Keratinocyte (primary cell): ENCODE data around the gene TRIM21. TPM values are rescaled to one million over a fixed set of nuclear protein-coding genes. Genes with fewer than 3 reads are reported as not detected.

Experiments used
- DNase-seq: peaks from one replicate; pipeline ENCODE4 v3.0.0-alpha.2; 2011; ENCODE audit warnings: low read depth, missing footprints, low spot score
- FAIRE-seq: peaks from 2 replicates; lab custom pipeline; 2011; peaks lifted over from hg19 to GRCh38; lab: Jason Lieb, UNC
- H2AFZ ChIP-seq: 2 replicates; pipeline ENCODE4 v1.6.0; 2012; ENCODE audit warnings: low read length, control low read depth, inconsistent platforms; ENCODE audit not compliant: control insufficient read depth
- H3K27ac ChIP-seq: 2 replicates; pipeline ENCODE4 v1.5.1; 2011; ENCODE audit warnings: low read length; ENCODE audit not compliant: control insufficient read depth, insufficient read depth
- H3K27me3 ChIP-seq: 3 replicates; pipeline ENCODE4 v1.6.0; 2011; ENCODE audit warnings: low read length; ENCODE audit not compliant: control insufficient read depth, insufficient read depth; ENCODE audit errors: extremely low read depth
- H3K36me3 ChIP-seq, 2 experiments: 2 replicates in 1 of 2; 3 replicates in 1 of 2; pipeline ENCODE4 v1.5.1; 2011; ENCODE audit warnings: low read length in 2 of 2, mild to moderate bottlenecking in 1 of 2; ENCODE audit not compliant: control insufficient read depth in 2 of 2, insufficient read depth in 2 of 2; ENCODE audit errors: extremely low read depth in 1 of 2
- H3K4me1 ChIP-seq: 3 replicates; pipeline ENCODE4 v1.5.1; 2011; ENCODE audit warnings: low read length; ENCODE audit not compliant: control insufficient read depth, insufficient read depth; ENCODE audit errors: extremely low read depth
- H3K4me2 ChIP-seq: 3 replicates; pipeline ENCODE4 v1.6.0; 2011; ENCODE audit warnings: low read depth, low read length; ENCODE audit not compliant: control insufficient read depth, insufficient read depth; ENCODE audit errors: extremely low read depth
- H3K4me3 ChIP-seq, 3 experiments: fragments of 200-600 bp in 1 of 3; sonication (generic) in 1 of 3; 2 replicates in 2 of 3; 3 replicates in 1 of 3; pipeline ENCODE4 v1.5.1; 2011 to 2016; ENCODE audit warnings: low read length in 3 of 3, mild to moderate bottlenecking in 3 of 3, control low read depth in 2 of 3, inconsistent platforms in 1 of 3, low read depth in 1 of 3, mixed read lengths in 1 of 3, mixed run types in 1 of 3, moderate library complexity in 1 of 3; ENCODE audit not compliant: control insufficient read depth in 2 of 3, insufficient read depth in 2 of 3; ENCODE audit errors: extremely low read depth in 1 of 3
- H3K79me2 ChIP-seq: 2 replicates; pipeline ENCODE4 v1.6.0; 2012; ENCODE audit warnings: low read length; ENCODE audit not compliant: control insufficient read depth, insufficient read depth
- H3K9ac ChIP-seq: 3 replicates; pipeline ENCODE4 v1.6.0; 2011; ENCODE audit warnings: low read length; ENCODE audit not compliant: control insufficient read depth, insufficient read depth; ENCODE audit errors: extremely low read depth
- H3K9me1 ChIP-seq: 3 replicates; pipeline ENCODE4 v1.6.0; 2011; ENCODE audit warnings: low read length; ENCODE audit not compliant: control insufficient read depth, insufficient read depth; ENCODE audit errors: extremely low read depth
- H3K9me3 ChIP-seq: 2 replicates; pipeline ENCODE4 v1.5.1; 2012; ENCODE audit warnings: low read depth, low read length; ENCODE audit not compliant: control insufficient read depth
- H4K20me1 ChIP-seq: 3 replicates; pipeline ENCODE4 v1.6.0; 2011; ENCODE audit warnings: low read length; ENCODE audit not compliant: control insufficient read depth, insufficient read depth; ENCODE audit errors: extremely low read depth
- EZH2 ChIP-seq: IDR thresholded peaks from one replicate; pipeline ENCODE4 v1.6.1; 2012; ENCODE audit warnings: inconsistent platforms, mild to moderate bottlenecking, low read length, moderate library complexity
- dilution Hi-C: fragments of 300-500 bp; cut with MboI; formaldehyde crosslinking; loops from one replicate; pipeline ENCODE4 v1.7.0; 2020; ENCODE audit warnings: low sequenced_read_pairs; ENCODE audit not compliant: extremely low pct_ligation_motif_present
- polyA plus RNA-seq, 5 experiments: library from polyadenylated mRNA; depleted of rRNA in 3 of 5; stranded (reverse) in 3 of 5; stranded (forward) in 1 of 5; unstranded in 1 of 5; fragments of >200 nt; gene quantifications; 1 replicate in 1 of 5; 2 replicates in 3 of 5; 3 replicates in 1 of 5; pipeline versions ENCODE4 v1.2.1 to v1.2.3, GENCODE V29; 2011 to 2012; ENCODE audit warnings: missing spikeins in 2 of 5, low read depth in 1 of 5, low replicate concordance in 1 of 5
- TF ChIP-seq, protein P1 (sequence below), 3 experiments: IDR thresholded peaks in 1 of 3; conservative IDR thresholded peaks in 1 of 3; optimal IDR thresholded peaks in 1 of 3; 2 replicates in 2 of 3; 3 replicates in 1 of 3; pipeline versions ENCODE3 to v1.5.1; 2011; ENCODE audit warnings: low read length in 3 of 3, mild to moderate bottlenecking in 3 of 3, moderate library complexity in 2 of 3, control low read depth in 1 of 3, inconsistent platforms in 1 of 3; ENCODE audit not compliant: insufficient read depth in 2 of 3; ENCODE audit errors: extremely low read depth in 1 of 3

TRIM21 gene
- polyA plus RNA-seq, 1 donor (not counting 4 experiments of a cell fraction or from before 2014, with no cell fraction given): 57.1 TPM

GRCh38 chr11:4393858-4394223 is 339 bp upstream of the TRIM21 start:
- TF ChIP-seq EZH2: no peak
- TF ChIP-seq, protein P1, sequence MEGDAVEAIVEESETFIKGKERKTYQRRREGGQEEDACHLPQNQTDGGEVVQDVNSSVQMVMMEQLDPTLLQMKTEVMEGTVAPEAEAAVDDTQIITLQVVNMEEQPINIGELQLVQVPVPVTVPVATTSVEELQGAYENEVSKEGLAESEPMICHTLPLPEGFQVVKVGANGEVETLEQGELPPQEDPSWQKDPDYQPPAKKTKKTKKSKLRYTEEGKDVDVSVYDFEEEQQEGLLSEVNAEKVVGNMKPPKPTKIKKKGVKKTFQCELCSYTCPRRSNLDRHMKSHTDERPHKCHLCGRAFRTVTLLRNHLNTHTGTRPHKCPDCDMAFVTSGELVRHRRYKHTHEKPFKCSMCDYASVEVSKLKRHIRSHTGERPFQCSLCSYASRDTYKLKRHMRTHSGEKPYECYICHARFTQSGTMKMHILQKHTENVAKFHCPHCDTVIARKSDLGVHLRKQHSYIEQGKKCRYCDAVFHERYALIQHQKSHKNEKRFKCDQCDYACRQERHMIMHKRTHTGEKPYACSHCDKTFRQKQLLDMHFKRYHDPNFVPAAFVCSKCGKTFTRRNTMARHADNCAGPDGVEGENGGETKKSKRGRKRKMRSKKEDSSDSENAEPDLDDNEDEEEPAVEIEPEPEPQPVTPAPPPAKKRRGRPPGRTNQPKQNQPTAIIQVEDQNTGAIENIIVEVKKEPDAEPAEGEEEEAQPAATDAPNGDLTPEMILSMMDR (optimal IDR thresholded peaks at IDR 0.05 in 1 of 3, IDR thresholded peaks at IDR 0.05 in 1 of 3, conservative IDR thresholded peaks at IDR 0.05 in 1 of 3; ENCODE audit: extremely low read depth in 1 of 3, insufficient read depth in 2 of 3, low read length in 3 of 3): no peak
- Histone ChIP-seq H3K9ac (peak overlapping the region; percentile 86), H3K27ac (no peak overlapping the region), H3K79me2 (peaks cover 21% of the 10 kb centered on the region), H3K36me3 (peaks cover 10 to 13% of the 10 kb centered on the region in 2 experiments), H2AFZ (peak overlapping the region; percentile 98), H3K4me1 (peaks cover 9% of the 10 kb centered on the region), H4K20me1 (no peaks in the 10 kb centered on the region), H3K4me3 (peak overlapping the region; percentile 86 to 97 (median 87)), H3K9me1 (no peaks in the 10 kb centered on the region), H3K4me2 (peak overlapping the region; percentile 92), H3K27me3 (no peaks in the 10 kb centered on the region), H3K9me3 (no peaks in the 10 kb centered on the region)
- no peak for DNase-seq
- dilution Hi-C loops: no loop called here
- FAIRE-seq: no peak

GRCh38 chr11:4388221-4388620 is 5.3 kb downstream of the TRIM21 start:
- H3K4me1 ChIP-seq: peaks cover 4% of the 10 kb centered on the region
- H3K4me3 ChIP-seq: no peak overlapping the region
- H3K79me2 ChIP-seq: peaks cover 19% of the 10 kb centered on the region
- H3K27ac ChIP-seq: no peak overlapping the region
- H3K9me3 ChIP-seq: no peaks in the 10 kb centered on the region
- H3K9ac ChIP-seq: no peak overlapping the region
- FAIRE-seq (no peak), DNase-seq (no peak)
- no peaks in the 10 kb centered on the region for H3K27me3 ChIP-seq
- H2AFZ ChIP-seq: no peak overlapping the region
- no peaks in the 10 kb centered on the region for H4K20me1 ChIP-seq
- H3K4me2 ChIP-seq: no peak overlapping the region
- H3K9me1 ChIP-seq: no peaks in the 10 kb centered on the region
- dilution Hi-C loops: no loop called here
- no peak for TF ChIP-seq EZH2
- TF ChIP-seq, protein P1 (optimal IDR thresholded peaks at IDR 0.05 in 1 of 3, IDR thresholded peaks at IDR 0.05 in 1 of 3, conservative IDR thresholded peaks at IDR 0.05 in 1 of 3; ENCODE audit: extremely low read depth in 1 of 3, insufficient read depth in 2 of 3, low read length in 3 of 3): no peak
- H3K36me3 ChIP-seq: peaks cover 18 to 38% of the 10 kb centered on the region in 2 experiments
